Stimulated activated CD8-positive, alpha-beta memory T cell treated with anti-CD3 and anti-CD28 coated beads, Interleukin-15, amount 100 ng/mL, for 1 hour (primary cell): Measurements from ENCODE around the gene UGT1A7.
"Not testable (repeated sequence)": the region's sequence is repeated elsewhere in the genome, so short reads cannot be mapped to it uniquely, and the experiment has no call there.

Source experiments
- DNase-seq: peaks from one replicate; pipeline ENCODE4 v3.0.0-alpha.2; 2020; ENCODE audit warnings: low read depth

Gene UGT1A7

GRCh38 chr2:233681521-233682099 lies at the start of gene UGT1A7:
UGT1A7 (plus strand) TSS chr2:233681901; CDS start chr2:233681938, 37 bp downstream.
- DNase-seq, result no peak

DNA sequence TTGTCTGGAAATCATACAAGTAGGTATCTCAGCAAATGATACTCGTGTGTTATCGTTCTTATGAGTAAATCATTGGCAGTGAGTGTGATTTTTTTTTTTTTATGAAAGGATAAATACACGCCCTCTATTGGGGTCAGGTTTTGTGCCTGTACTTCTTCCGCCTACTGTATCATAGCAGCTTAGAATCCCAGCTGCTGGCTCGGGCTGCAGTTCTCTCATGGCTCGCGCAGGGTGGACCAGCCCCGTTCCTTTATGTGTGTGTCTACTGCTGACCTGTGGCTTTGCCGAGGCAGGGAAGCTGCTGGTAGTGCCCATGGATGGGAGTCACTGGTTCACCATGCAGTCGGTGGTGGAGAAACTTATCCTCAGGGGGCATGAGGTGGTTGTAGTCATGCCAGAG lies 45.4 kb upstream of the UGT1A7 start, which contains the start of gene UGT1A10:
Gene UGT1A10 (plus strand): TSS at position 143 of the 400 bp plus-strand sequence. CDS start 75 bp downstream, at position 218.
- DNase-seq, result not testable (repeated sequence)

DNA sequence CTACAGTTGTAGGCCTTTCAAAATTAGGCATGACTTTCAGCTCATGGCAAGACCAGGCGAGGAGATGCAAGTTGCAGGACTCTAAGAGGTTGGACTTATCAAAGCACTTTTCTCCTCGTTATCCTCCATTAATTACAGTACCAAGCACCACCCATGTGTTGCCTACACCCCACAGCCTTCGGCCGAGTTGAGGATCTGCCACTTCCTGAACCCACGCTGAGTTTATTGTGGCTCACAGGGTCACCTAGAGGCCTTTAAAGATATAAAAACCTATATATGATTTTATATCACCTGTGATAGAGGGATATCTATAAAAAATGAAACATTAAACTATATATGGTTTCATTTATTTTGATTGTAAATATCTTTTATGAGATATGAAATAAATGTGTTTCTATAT lies 42.9 kb upstream of the UGT1A7 start:
- no peak for DNase-seq

DNA sequence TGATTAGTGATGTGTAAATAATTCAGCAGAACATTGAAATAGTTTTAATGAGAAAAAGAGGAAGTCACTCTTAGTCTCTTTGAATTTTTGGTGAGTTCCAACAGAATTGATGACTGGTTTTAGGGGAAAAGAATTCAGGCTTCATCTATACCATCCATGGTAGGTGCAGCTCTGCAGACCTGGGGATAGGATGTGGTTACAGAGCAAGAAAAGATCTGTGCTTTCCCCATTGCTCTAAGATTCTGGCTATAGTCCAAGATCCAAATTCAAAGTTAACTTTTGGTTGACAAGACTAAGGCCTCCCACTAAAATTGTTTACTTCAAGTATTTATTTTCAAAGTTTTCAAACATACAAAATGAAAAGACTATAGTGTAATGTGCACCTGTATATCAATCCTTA lies 41.8 kb upstream of the UGT1A7 start:
- no peak for DNase-seq

DNA sequence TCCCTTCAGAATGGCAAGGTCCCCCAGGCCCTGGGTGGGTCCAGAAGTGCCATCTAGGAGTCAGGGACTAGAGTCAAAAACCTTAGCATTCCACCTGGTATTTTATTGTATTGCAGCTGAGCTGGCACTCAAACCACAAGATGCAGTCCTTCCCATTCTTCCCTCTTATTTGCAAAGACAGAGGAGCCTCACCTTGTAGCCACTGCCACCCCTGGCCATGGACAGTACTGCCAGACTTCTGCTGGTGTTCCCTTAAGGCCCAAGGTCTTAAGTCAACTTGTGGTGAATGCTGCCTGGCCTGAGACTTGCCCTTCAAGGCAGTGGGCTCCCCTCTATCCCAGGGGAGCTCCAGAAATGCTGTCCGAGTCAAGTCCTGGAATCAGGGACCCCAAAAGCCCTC lies 38.6 kb upstream of the UGT1A7 start:
- DNase-seq, result no peak

DNA sequence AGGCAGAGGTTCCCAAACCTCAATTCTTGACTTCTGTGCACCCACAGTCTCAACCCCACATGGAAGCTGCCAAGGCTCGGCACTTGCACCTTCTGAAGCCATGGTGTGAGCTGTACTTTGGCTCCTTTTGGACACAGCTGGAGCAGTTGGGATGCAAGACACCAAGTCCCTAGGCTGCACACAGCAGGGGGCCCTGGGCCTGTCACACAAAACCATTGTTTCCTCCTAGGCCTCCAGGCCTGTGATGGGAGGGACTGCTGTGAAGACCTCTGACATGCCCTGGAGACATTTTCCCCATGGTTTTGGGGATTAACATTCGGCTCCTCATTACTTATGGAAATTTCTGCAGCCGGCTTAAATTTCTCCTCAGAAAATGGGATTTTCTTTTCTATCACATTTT lies 35.7 kb upstream of the UGT1A7 start:
- not testable (repeated sequence) for DNase-seq

DNA sequence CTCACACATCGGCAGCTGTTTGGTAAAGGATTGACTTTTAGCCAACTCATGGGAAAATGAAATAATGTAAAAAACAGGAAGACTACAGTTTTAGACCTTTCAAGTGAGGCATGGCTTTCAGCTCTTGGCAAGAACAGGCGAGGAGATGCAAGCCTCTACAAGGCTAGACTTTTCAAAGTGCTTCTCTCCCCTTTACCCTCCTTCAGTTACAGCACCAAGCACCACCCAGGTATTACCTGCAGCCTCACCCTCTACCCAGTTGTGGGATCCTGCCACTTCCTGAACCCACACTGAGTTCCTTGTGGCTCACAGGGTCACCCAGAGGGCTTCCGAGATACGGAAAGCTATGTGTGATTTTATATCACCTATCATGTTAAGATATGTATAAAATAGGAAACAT lies 30.7 kb upstream of the UGT1A7 start:
- no peak for DNase-seq

GRCh38 chr2:233651430-233651829 lies 30.3 kb upstream of the UGT1A7 start:
- no peak for DNase-seq

DNA sequence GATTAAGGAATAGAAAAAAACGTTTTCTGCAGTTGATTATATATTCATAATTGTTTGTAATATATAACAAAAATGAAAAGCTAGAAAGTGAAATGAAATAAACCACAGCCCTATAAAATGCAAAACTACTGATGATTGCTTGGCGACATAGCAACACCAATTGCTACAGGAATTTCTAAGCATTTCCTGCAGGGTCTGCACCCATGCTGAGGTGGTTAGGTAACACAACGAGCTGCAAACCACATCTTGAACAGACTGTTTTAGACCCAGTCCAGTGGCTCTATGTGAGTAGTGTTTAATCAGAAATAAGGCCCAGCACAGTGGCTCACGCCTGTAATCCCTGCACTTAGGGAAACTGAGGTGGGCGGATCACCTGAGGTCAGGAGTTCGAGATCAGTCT lies 27.2 kb upstream of the UGT1A7 start:
- DNase-seq, result no peak

GRCh38 chr2:233655043-233655442 lies 26.7 kb upstream of the UGT1A7 start:
- DNase-seq, result no peak

GRCh38 chr2:233655943-233656342 lies 25.8 kb upstream of the UGT1A7 start:
- DNase-seq, result not testable (repeated sequence)

DNA sequence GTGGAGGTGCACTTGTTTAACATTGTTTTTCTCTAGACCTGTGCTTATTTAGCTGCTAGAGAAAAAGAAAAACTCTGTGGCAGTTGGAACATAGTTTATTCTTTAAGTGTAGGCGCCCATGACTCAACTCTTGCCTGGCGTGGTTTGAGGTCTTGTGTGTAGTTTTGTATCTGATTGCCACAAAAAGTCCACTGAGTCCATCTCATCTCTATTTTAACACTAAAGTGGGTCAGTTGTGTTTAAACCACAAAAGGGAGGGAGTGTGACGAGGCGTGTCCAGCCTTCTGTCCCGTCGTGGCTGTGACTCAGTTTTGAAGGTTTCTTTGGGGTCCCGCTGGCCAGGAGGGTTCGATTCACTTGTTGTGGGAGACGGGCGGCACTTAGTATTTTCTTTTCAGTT lies 25.3 kb upstream of the UGT1A7 start:
- DNase-seq, result no peak

DNA sequence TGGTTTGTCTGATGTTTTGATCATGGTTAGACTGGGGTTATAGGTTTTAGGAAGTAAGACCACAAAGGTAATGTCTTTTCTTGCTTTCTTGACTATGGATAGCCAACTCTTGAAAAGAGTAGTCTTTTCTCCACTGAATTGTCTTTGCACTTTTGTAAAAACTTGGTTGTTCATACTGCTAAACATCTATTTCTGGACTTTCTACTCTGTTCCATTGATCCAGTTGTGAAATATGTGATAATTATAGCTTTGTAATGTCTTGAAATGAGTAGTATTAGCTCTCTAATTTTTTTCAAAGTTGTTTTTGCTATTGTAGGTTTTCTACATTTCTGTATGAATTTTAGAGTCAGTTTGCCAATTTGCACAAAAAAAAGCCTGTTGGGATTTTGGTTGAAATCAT lies 23.1 kb upstream of the UGT1A7 start:
- no peak for DNase-seq

- no peak for DNase-seq
Observed at GRCh38 chr2:233663911-233664310, 17.8 kb upstream of the UGT1A7 start.

GRCh38 chr2:233668605-233669260 lies 13.0 kb upstream of the UGT1A7 start:
- no peak for DNase-seq

DNA sequence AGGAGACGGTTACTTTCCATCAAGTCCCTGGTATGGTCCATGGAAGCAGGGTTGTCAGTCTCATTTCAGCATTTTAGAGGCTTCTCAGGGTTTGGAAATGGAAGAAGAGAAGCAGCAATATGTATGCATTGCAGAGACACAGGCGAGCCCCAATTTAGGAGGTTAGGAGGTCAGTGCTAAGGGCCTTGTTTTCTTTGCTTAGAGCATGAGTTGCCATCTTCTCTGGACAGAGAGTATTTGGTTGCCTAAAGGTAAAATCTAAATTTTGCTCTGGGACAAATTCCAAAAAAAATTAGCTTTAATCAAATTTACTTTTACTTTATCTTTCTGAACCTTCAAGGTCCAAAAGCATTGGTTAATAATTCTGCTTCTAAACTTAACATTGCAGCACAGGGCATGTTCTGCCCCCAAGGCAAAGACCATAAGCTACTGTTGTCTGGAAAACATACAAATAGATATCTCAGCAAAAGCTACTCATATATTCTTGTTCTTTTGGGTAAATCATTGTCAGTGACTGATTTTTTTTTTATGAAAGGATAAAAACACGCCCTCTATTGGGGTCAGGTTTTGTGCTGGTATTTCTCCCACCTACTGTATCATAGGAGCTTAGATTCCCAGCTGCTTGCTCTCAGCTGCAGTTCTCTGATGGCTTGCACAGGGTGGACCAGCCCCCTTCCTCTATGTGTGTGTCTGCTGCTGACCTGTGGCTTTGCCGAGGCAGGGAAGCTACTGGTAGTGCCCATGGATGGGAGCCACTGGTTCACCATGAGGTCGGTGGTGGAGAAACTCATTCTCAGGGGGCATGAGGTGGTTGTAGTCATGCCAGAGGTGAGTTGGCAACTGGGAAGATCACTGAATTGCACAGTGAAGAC lies 10.2 kb upstream of the UGT1A7 start, which contains the start of gene UGT1A9:
Gene UGT1A9 (plus strand): TSS at position 609 of the 872 bp plus-strand sequence. CDS start 37 bp downstream, at position 646.
- DNase-seq, result no peak

GRCh38 chr2:233672886-233673285 lies 8.8 kb upstream of the UGT1A7 start:
- no peak for DNase-seq

GRCh38 chr2:233673896-233674295 lies 7.8 kb upstream of the UGT1A7 start:
- no peak for DNase-seq

GRCh38 chr2:233674314-233674713 lies 7.4 kb upstream of the UGT1A7 start:
- DNase-seq, result no peak

- DNase-seq, result no peak
Observed at GRCh38 chr2:233674995-233675394, 6.7 kb upstream of the UGT1A7 start.

DNA sequence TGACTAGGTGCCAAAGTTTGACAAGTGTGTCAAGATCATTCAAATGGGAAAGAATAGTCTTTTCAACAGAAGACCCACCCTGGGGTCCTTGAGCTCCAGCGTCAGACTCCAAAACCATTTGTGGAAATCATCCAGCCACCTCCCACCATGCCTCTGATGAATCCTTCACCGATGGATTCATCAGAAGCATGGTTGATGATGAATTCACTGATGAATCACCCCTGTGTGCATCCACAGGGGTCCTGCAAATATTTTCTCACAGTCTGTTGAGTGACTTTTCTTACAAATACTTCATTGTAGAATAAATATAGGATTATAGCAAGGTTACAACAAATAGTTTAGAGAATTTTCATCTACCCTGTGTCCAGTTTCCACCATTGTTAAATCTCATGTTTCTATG lies 5.7 kb upstream of the UGT1A7 start:
- no peak for DNase-seq

GRCh38 chr2:233679196-233679595 lies 2.5 kb upstream of the UGT1A7 start:
- DNase-seq, result no peak
